Activated gamma-delta T cell treated with Interleukin-2 at 50 U/mL for 16 hours (primary cell): ENCODE data around the gene TMEM132D.

Experiments used
- DNase-seq: peaks from one replicate; pipeline ENCODE4 v3.0.0-alpha.2; 2020

Gene TMEM132D

GRCh38 chr12:129719416-129719815, 184.4 kb downstream of the TMEM132D start:
- no peak for DNase-seq

DNA sequence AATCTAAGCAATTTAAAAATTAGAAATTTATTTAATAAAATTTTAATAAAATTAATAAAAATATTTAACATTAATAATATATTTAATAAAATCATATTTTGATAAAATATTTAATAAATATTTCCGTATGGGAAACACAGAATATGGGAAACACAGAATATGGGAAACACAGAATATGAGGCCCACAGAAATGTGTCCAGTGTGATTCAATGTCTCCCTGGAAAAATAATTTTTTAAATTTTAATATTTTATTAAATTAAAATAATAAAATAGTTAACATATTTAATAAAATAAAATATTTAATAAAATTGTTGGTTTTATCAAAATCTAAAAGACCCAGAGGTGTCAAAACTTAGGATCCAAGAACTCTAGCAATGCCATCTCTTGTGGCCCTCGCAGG, 186.4 kb downstream of the TMEM132D start:
- no peak for DNase-seq

DNA sequence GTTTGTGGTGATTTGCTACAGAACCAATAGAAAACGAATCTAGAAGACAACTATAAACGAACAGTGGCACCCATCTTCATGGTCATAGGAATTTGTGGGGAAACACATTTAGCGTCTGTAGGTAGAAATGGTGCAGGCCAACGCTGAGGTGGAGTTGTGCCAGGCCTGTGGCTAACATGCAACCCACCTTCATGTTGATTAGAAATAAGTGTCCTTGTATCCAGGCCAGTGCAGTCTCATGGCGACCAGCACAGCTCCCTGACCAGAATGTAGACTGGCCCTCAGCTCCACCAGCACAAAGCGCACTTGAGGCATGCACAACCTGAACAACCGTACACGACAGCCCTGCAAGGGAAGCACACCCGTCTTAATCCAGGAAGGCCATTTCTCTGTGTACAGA, 187.0 kb downstream of the TMEM132D start:
- no peak for DNase-seq

DNA sequence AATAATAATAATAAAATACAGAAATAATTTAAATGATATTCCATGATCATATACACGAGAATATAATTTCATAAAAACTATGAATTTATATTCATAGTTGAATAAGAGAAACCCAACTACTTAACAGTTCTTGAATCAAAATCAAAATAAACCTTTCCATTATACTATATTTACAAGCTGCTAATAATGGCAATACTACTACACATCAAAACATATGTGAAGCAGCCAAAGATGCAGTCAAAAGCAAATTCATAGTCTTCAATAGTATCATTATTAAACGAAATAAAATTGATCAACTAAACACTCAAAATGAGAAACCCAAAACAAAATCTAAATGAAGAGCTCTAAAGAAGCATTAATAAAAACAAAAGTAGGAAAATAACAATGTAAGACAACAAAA, 197.1 kb downstream of the TMEM132D start:
- no peak for DNase-seq

GRCh38 chr12:129704232-129704830, 199.5 kb downstream of the TMEM132D start:
- no peak for DNase-seq

DNA sequence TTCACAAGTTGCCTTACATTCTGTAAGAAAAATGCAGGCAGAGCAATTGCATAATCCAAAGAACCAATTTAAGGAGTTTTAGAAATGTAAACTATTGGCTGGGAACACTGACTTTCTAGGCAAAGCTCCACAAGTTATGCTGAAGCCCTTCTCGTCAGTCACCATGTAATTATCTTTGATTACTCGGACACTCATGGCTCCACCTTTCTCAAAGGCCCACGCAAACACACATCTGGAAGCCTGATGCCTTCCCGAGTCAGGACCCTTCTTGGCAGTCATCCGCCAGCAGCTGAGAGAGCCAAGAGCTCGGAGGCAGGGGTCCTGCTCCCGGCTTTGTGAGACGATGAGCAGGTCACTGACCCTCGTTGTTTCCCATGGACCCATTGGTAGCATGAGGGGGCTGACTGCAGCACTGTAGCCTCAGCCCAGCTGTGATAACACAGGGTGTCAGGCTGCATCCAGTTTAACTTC, 202.2 kb downstream of the TMEM132D start:
- DNase-seq, result no peak

GRCh38 chr12:129700036-129700435, 203.8 kb downstream of the TMEM132D start:
- DNase-seq, result no peak

DNA sequence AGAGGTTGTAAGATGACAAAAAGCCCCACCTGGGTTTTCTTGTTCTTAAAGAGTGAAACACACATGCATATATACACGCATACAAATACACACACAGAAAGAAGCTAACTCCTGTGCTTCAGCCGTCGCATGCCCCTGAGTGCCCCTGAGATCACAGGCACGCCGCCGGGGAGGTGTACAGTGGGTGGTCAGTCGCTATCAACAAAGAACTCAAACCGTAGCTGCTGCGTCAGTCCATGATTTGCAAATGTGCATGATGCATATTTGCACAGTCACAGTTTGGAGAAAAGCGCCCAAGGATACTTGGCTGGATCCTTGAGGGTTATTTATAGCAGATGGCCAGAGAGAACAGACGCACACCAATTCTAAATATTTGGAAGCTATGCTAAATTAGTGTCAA, 206.9 kb downstream of the TMEM132D start:
- DNase-seq, result no peak

- no peak for DNase-seq
These were observed 207.4 kb downstream of the TMEM132D start for GRCh38 chr12:129696405-129696804.

GRCh38 chr12:129693731-129694130, 210.1 kb downstream of the TMEM132D start:
- no peak for DNase-seq

DNA sequence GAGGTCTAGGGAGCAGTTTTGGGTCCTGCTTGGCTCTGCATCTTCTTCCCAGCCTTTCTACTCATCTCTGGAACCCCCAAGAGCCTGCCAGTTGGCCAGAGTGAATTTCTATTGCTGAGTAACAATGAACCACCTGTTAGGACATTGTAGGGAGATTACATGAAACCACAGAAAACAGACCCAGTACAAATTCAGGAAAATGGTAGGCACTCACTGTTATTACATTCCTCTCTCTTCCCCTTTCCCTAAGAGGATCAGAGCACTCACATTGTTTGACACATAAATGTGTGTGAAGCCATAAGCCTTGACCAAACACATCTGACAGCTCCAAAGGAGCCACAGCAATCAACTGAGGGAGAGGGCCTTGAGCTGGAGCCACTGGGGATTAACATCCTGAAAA, 216.1 kb downstream of the TMEM132D start:
- DNase-seq, result no peak

GRCh38 chr12:129681830-129682229, 222.0 kb downstream of the TMEM132D start:
- DNase-seq, result no peak

GRCh38 chr12:129681151-129681550, 222.7 kb downstream of the TMEM132D start:
- DNase-seq, result no peak

- DNase-seq, result no peak
These were observed 227.4 kb downstream of the TMEM132D start for GRCh38 chr12:129676411-129676810.

- DNase-seq, result no peak
These were observed 227.9 kb downstream of the TMEM132D start for GRCh38 chr12:129675947-129676346.

- no peak for DNase-seq
These were observed 228.3 kb downstream of the TMEM132D start for GRCh38 chr12:129675496-129675895.

- no peak for DNase-seq
These were observed 230.0 kb downstream of the TMEM132D start for GRCh38 chr12:129673806-129674205.

GRCh38 chr12:129672110-129672509, 231.7 kb downstream of the TMEM132D start:
- DNase-seq, result no peak

GRCh38 chr12:129670256-129670920, 233.4 kb downstream of the TMEM132D start:
- no peak for DNase-seq

- no peak for DNase-seq
These were observed 238.4 kb downstream of the TMEM132D start for GRCh38 chr12:129665414-129665813.

DNA sequence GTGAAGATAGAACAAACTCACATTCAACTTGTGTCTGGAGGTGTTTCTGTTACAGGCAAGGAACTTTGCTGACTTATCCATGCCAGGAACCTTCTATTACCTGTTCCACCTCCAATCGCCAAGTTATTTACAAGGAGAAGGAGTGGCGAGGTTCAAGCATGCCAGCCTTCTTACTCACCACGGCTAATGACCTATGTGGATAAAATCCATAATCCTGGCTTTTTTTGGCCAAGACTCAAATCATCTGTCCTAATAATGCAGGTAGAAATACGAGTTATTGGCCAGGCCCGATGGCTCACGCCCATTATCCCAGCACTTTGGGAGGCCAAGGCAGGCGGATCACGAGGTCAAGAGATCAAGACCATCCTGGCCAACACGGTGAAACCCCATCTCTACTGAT, 241.6 kb downstream of the TMEM132D start:
- DNase-seq, result no peak

GRCh38 chr12:129660946-129661345, 242.9 kb downstream of the TMEM132D start:
- no peak for DNase-seq

GRCh38 chr12:129659961-129660622, 243.7 kb downstream of the TMEM132D start:
- DNase-seq, result no peak

GRCh38 chr12:129657179-129657578, 246.6 kb downstream of the TMEM132D start:
- DNase-seq, result no peak
